ENCODE measurements around the gene ARF6. TPM values are rescaled to one million over a fixed set of nuclear protein-coding genes. Genes with fewer than 3 reads are reported as not detected.
A peak's percentile ranks its signal among the peaks of the same experiment; 100 is the strongest.

Gene ARF6
- total and polyA plus RNA-seq, 9 of the 15 experiments (the other 6 are each of a cell fraction or from before 2014, with no cell fraction given): 15.3 to 35.2 (median 24.9) TPM

GRCh38 chr14:49852301-49853157 is 40.4 kb upstream of the ARF6 start, which contains the start of gene NEMF (continued):
- TF ChIP-seq ZNF511 (CRISPR knock-in tag; IDR thresholded peaks at IDR 0.05) (peak; percentile 27; the same call in 1 of the 2 replicates), ZBED1 (IDR thresholded peaks at IDR 0.05) (no peak), RNF2 (IDR thresholded peaks at IDR 0.05) (0 out of 2 replicates have a peak, but pooled peaks have one; percentile 17), MAFG (tag; conservative IDR thresholded peaks at IDR 0.05) (no peak), ZNF253 (CRISPR knock-in tag; conservative IDR thresholded peaks at IDR 0.05) (no peak), MCM7 (IDR thresholded peaks at IDR 0.05) (no peak), PHF20 (IDR thresholded peaks at IDR 0.05; ENCODE audit: partially characterized antibody) (peak; percentile 62), TAF9B (IDR thresholded peaks at IDR 0.05; ENCODE audit: partially characterized antibody) (peak; percentile 59)
- TF ChIP-seq, protein P1, sequence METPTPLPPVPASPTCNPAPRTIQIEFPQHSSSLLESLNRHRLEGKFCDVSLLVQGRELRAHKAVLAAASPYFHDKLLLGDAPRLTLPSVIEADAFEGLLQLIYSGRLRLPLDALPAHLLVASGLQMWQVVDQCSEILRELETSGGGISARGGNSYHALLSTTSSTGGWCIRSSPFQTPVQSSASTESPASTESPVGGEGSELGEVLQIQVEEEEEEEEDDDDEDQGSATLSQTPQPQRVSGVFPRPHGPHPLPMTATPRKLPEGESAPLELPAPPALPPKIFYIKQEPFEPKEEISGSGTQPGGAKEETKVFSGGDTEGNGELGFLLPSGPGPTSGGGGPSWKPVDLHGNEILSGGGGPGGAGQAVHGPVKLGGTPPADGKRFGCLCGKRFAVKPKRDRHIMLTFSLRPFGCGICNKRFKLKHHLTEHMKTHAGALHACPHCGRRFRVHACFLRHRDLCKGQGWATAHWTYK (CRISPR knock-in tag; IDR thresholded peaks at IDR 0.05): no peak
- TF ChIP-seq, protein P2, sequence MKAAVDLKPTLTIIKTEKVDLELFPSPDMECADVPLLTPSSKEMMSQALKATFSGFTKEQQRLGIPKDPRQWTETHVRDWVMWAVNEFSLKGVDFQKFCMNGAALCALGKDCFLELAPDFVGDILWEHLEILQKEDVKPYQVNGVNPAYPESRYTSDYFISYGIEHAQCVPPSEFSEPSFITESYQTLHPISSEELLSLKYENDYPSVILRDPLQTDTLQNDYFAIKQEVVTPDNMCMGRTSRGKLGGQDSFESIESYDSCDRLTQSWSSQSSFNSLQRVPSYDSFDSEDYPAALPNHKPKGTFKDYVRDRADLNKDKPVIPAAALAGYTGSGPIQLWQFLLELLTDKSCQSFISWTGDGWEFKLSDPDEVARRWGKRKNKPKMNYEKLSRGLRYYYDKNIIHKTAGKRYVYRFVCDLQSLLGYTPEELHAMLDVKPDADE (conservative IDR thresholded peaks at IDR 0.05; ENCODE audit: control insufficient read depth, low read depth, low read length): no peak
- TF ChIP-seq, protein P3, sequence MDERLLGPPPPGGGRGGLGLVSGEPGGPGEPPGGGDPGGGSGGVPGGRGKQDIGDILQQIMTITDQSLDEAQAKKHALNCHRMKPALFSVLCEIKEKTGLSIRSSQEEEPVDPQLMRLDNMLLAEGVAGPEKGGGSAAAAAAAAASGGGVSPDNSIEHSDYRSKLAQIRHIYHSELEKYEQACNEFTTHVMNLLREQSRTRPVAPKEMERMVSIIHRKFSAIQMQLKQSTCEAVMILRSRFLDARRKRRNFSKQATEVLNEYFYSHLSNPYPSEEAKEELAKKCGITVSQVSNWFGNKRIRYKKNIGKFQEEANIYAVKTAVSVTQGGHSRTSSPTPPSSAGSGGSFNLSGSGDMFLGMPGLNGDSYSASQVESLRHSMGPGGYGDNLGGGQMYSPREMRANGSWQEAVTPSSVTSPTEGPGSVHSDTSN (CRISPR knock-in tag; IDR thresholded peaks at IDR 0.05; ENCODE audit: low read depth): no peak
- TF ChIP-seq, protein P3 (tag; conservative IDR thresholded peaks at IDR 0.05; ENCODE audit: low read depth): no peak
- TF ChIP-seq, protein P4, sequence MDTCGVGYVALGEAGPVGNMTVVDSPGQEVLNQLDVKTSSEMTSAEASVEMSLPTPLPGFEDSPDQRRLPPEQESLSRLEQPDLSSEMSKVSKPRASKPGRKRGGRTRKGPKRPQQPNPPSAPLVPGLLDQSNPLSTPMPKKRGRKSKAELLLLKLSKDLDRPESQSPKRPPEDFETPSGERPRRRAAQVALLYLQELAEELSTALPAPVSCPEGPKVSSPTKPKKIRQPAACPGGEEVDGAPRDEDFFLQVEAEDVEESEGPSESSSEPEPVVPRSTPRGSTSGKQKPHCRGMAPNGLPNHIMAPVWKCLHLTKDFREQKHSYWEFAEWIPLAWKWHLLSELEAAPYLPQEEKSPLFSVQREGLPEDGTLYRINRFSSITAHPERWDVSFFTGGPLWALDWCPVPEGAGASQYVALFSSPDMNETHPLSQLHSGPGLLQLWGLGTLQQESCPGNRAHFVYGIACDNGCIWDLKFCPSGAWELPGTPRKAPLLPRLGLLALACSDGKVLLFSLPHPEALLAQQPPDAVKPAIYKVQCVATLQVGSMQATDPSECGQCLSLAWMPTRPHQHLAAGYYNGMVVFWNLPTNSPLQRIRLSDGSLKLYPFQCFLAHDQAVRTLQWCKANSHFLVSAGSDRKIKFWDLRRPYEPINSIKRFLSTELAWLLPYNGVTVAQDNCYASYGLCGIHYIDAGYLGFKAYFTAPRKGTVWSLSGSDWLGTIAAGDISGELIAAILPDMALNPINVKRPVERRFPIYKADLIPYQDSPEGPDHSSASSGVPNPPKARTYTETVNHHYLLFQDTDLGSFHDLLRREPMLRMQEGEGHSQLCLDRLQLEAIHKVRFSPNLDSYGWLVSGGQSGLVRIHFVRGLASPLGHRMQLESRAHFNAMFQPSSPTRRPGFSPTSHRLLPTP (IDR thresholded peaks at IDR 0.05; ENCODE audit: borderline replicate concordance, extremely low read depth, insufficient read length): peak; percentile 27
- TF ChIP-seq, protein P5, sequence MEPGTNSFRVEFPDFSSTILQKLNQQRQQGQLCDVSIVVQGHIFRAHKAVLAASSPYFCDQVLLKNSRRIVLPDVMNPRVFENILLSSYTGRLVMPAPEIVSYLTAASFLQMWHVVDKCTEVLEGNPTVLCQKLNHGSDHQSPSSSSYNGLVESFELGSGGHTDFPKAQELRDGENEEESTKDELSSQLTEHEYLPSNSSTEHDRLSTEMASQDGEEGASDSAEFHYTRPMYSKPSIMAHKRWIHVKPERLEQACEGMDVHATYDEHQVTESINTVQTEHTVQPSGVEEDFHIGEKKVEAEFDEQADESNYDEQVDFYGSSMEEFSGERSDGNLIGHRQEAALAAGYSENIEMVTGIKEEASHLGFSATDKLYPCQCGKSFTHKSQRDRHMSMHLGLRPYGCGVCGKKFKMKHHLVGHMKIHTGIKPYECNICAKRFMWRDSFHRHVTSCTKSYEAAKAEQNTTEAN (CRISPR knock-in tag; IDR thresholded peaks at IDR 0.05): 0 out of 2 replicates have a peak, but pooled peaks have one; percentile 23
- TF ChIP-seq, protein P6, sequence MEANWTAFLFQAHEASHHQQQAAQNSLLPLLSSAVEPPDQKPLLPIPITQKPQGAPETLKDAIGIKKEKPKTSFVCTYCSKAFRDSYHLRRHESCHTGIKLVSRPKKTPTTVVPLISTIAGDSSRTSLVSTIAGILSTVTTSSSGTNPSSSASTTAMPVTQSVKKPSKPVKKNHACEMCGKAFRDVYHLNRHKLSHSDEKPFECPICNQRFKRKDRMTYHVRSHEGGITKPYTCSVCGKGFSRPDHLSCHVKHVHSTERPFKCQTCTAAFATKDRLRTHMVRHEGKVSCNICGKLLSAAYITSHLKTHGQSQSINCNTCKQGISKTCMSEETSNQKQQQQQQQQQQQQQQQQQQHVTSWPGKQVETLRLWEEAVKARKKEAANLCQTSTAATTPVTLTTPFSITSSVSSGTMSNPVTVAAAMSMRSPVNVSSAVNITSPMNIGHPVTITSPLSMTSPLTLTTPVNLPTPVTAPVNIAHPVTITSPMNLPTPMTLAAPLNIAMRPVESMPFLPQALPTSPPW (CRISPR knock-in tag; IDR thresholded peaks at IDR 0.05): peak; percentile 94

Data from K562 (cell line).